ENCODE data around the gene NSG2.

- TF ChIP-seq CTCF (IDR thresholded peaks at IDR 0.05): no peak
- TF ChIP-seq POLR2A (IDR thresholded peaks at IDR 0.05): no peak
Observed at GRCh38 chr5:174022384-174023095, 23.0 kb upstream of the NSG2 start.

Data from testis (tissue), 2 donors.